HepG2 (cell line): ENCODE measurements around the gene GPS2. TPM values are rescaled to one million over a fixed set of nuclear protein-coding genes. Genes with fewer than 3 reads are reported as not detected.

Experiments used
- CBX2 ChIP-seq, 2 experiments: fragments of 200-600 bp in 1 of 2; sonication (generic); formaldehyde crosslinking in 1 of 2; IDR thresholded peaks; 2 replicates each; pipeline versions ENCODE4 v1.7.0 to v1.8.1; 2018 to 2022; ENCODE audit warnings: low read depth in 2 of 2, low read length in 1 of 2, mild to moderate bottlenecking in 1 of 2, missing genetic modification reagents in 1 of 2
- FLYWCH1 ChIP-seq: sonication (generic); formaldehyde crosslinking; IDR thresholded peaks from 2 replicates; pipeline ENCODE4 v1.8.1; 2023; ENCODE audit warnings: mild to moderate bottlenecking, missing genetic modification reagents
- GFI1 ChIP-seq: sonication (generic); formaldehyde crosslinking; IDR thresholded peaks from 2 replicates; pipeline ENCODE4 v1.5.0; 2020; ENCODE audit warnings: missing genetic modification reagents, mild to moderate bottlenecking, borderline replicate concordance
- HNRNPL ChIP-seq: fragments of 200-400 bp; formaldehyde crosslinking; IDR thresholded peaks from 2 replicates; pipeline ENCODE4 v1.6.1; 2017; ENCODE audit warnings: mild to moderate bottlenecking, low read depth, low read length
- KLF9 ChIP-seq: IDR thresholded peaks from 2 replicates; pipeline ENCODE4 v1.6.1; 2016; ENCODE audit warnings: low read depth
- MATR3 ChIP-seq: sonication (generic); formaldehyde crosslinking; IDR thresholded peaks from 2 replicates; pipeline ENCODE4 v1.4.0; 2020; ENCODE audit warnings: missing genetic modification reagents
- MBNL3 ChIP-seq: fragments of 250-450 bp; sonication (Bioruptor Pico); conservative IDR thresholded peaks from 2 replicates; pipeline ENCODE4 v1.8.0; 2022; ENCODE audit warnings: mild to moderate bottlenecking, inconsistent platforms
- MXD1 ChIP-seq: sonication (generic); formaldehyde crosslinking; IDR thresholded peaks from 2 replicates; pipeline ENCODE4 v1.4.0; 2020; ENCODE audit warnings: mild to moderate bottlenecking, missing genetic modification reagents
- RBM39 ChIP-seq: fragments of 200-400 bp; formaldehyde crosslinking; IDR thresholded peaks from one replicate; pipeline ENCODE4 v1.6.1; 2018; ENCODE audit warnings: antibody characterized with exemption, mild to moderate bottlenecking, low read depth, low read length; ENCODE audit not compliant: poor library complexity, severe bottlenecking
- SMARCC2 ChIP-seq: fragments of 450-650 bp; IDR thresholded peaks from 2 replicates; pipeline ENCODE4 v1.6.1; 2017; ENCODE audit warnings: antibody characterized with exemption, mild to moderate bottlenecking
- SOX5 ChIP-seq: IDR thresholded peaks from 2 replicates; pipeline ENCODE4 v1.6.1; 2016; ENCODE audit warnings: borderline replicate concordance
- ZGPAT ChIP-seq: IDR thresholded peaks from 2 replicates; pipeline ENCODE4 v1.6.1; 2016; ENCODE audit warnings: mild to moderate bottlenecking
- ZMYM2 ChIP-seq: sonication (generic); formaldehyde crosslinking; IDR thresholded peaks from 2 replicates; pipeline ENCODE4 v1.8.0; 2022; ENCODE audit warnings: mild to moderate bottlenecking, missing genetic modification reagents
- ZNF160 ChIP-seq: sonication (generic); formaldehyde crosslinking; IDR thresholded peaks from 2 replicates; pipeline ENCODE4 v1.8.0; 2022; ENCODE audit warnings: mild to moderate bottlenecking, inconsistent platforms, missing genetic modification reagents
- ZNF251 ChIP-seq: sonication (generic); formaldehyde crosslinking; IDR thresholded peaks from 2 replicates; pipeline ENCODE4 v1.9.0; 2021; ENCODE audit warnings: mild to moderate bottlenecking, missing genetic modification reagents
- ZNF512 ChIP-seq: sonication (generic); formaldehyde crosslinking; IDR thresholded peaks from 2 replicates; pipeline ENCODE4 v1.4.0; 2020; ENCODE audit warnings: mild to moderate bottlenecking, missing genetic modification reagents
- ZNF546 ChIP-seq: sonication (generic); formaldehyde crosslinking; conservative IDR thresholded peaks from 2 replicates; pipeline ENCODE4 v1.8.1; 2023; ENCODE audit warnings: mild to moderate bottlenecking, missing genetic modification reagents
- ZNF607 ChIP-seq: sonication (generic); formaldehyde crosslinking; IDR thresholded peaks from 2 replicates; pipeline ENCODE4 v1.5.1; 2020; ENCODE audit warnings: missing genetic modification reagents, mild to moderate bottlenecking, borderline replicate concordance
- ZNF878 ChIP-seq: sonication (generic); formaldehyde crosslinking; IDR thresholded peaks from 2 replicates; pipeline ENCODE4 v1.8.1; 2023; ENCODE audit warnings: mild to moderate bottlenecking, missing genetic modification reagents, moderate library complexity
- polyA plus RNA-seq, 8 experiments: library from polyadenylated mRNA; depleted of rRNA in 3 of 8; stranded (reverse) in 7 of 8; unstranded in 1 of 8; fragments of >200 nt; fragmentation: Illumina TruSeq in 4 of 8; extraction: Trizol in 4 of 8; gene quantifications; 2 replicates each; pipeline versions ENCODE4 v1.2.1 to v1.2.3, GENCODE V29; 2011 to 2016; ENCODE audit warnings: low read depth in 4 of 8, missing spikeins in 1 of 8, mixed read lengths in 1 of 8; ENCODE audit not compliant: insufficient read depth in 1 of 8
- total RNA-seq, 5 experiments: library from RNA; depleted of rRNA; stranded (reverse); fragments of >200 nt; fragmentation: Illumina TruSeq; extraction: Trizol; gene quantifications; 2 replicates each; pipeline ENCODE4 v1.2.3, GENCODE V29; 2016; ENCODE audit warnings: low read depth in 1 of 5
- TF ChIP-seq, protein P1 (sequence below): sonication (generic); formaldehyde crosslinking; IDR thresholded peaks from 2 replicates; pipeline ENCODE4 v1.4.0; 2020; ENCODE audit warnings: missing genetic modification reagents, mild to moderate bottlenecking, borderline replicate concordance
- TF ChIP-seq, protein P2 (sequence below): sonication (generic); formaldehyde crosslinking; IDR thresholded peaks from 2 replicates; pipeline ENCODE4 v1.5.0; 2020; ENCODE audit warnings: mild to moderate bottlenecking, missing genetic modification reagents, moderate library complexity

The GPS2 gene
- total and polyA plus RNA-seq, 2 of the 13 experiments (the other 11 are each of a cell fraction or from before 2014, with no cell fraction given) = 58.0 to 59.4 TPM

DNA sequence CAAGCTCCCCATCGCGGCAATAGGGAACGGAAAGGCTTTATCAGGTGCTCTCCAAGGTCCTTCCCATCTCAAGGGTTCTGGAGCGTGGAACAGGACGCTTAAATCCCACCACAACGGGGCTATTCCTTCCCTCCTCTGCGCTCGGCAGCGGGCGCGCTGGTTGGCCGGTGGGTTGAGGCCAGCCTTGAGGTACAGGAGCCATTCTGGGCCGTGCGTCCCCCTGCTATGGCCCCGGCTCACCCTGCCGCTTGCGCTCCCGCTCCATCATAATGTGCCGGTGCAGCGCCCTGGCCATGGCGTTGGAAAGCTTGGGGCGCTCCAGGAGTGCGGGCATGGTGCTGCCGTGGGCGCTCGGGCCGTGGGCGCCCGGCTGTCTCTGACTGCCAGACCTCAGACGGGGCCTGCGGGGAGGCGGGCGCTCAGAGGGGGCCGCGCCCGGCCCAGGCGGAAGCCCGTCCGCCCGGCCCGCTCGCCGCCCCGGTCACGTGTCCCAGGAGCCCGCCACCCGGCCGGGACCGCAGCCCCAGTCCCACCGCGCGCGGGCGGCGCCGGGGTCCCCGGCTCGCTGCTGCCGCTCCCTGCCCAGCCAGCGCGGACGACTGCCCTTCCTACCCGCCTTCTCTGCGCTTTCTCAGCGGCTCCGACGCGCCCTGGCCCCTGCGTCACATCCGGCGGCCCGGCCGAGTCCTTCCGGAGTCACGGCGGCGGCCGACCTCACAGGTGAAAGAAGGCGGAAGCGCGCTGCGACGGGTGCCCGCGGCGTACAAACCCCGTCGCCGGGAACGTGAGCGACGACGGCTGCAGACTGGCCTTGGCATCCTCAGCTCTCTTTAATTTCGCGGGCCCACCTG is at the start of gene GPS2 (continued):
- TF ChIP-seq, protein P1, sequence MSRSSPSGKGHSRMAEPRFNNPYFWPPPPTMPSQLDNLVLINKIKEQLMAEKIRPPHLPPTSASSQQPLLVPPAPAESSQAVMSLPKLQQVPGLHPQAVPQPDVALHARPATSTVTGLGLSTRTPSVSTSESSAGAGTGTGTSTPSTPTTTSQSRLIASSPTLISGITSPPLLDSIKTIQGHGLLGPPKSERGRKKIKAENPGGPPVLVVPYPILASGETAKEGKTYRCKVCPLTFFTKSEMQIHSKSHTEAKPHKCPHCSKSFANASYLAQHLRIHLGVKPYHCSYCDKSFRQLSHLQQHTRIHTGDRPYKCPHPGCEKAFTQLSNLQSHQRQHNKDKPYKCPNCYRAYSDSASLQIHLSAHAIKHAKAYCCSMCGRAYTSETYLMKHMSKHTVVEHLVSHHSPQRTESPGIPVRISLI (CRISPR knock-in tag) = peak; percentile 29; the same call in 1 of the 2 replicates
- TF ChIP-seq, protein P2, sequence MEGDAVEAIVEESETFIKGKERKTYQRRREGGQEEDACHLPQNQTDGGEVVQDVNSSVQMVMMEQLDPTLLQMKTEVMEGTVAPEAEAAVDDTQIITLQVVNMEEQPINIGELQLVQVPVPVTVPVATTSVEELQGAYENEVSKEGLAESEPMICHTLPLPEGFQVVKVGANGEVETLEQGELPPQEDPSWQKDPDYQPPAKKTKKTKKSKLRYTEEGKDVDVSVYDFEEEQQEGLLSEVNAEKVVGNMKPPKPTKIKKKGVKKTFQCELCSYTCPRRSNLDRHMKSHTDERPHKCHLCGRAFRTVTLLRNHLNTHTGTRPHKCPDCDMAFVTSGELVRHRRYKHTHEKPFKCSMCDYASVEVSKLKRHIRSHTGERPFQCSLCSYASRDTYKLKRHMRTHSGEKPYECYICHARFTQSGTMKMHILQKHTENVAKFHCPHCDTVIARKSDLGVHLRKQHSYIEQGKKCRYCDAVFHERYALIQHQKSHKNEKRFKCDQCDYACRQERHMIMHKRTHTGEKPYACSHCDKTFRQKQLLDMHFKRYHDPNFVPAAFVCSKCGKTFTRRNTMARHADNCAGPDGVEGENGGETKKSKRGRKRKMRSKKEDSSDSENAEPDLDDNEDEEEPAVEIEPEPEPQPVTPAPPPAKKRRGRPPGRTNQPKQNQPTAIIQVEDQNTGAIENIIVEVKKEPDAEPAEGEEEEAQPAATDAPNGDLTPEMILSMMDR (CRISPR knock-in tag) = peak; percentile 26
- TF ChIP-seq FLYWCH1 (no peak), MATR3 (CRISPR knock-in tag) (no peak), CBX2 (IDR thresholded peaks at IDR 0.05; ENCODE audit: low read depth, low read length) (no peak), CBX2 (CRISPR knock-in tag; IDR thresholded peaks at IDR 0.05; ENCODE audit: low read depth) (no peak), GFI1 (CRISPR knock-in tag) (no peak), ZNF160 (CRISPR knock-in tag) (no peak), KLF9 (CRISPR knock-in tag) (no peak), RBM39 (no peak), SOX5 (CRISPR knock-in tag) (peak; percentile 39; the same call in 1 of the 2 replicates), MBNL3 (CRISPR knock-in tag) (no peak), SMARCC2 (no peak), ZNF512 (no peak), HNRNPL (no peak), ZNF878 (CRISPR knock-in tag) (no peak), ZNF251 (CRISPR knock-in tag) (no peak), ZGPAT (CRISPR knock-in tag) (peak; percentile 85), ZNF546 (CRISPR knock-in tag) (peak; percentile 62; the same call in 1 of the 2 replicates), ZNF607 (CRISPR knock-in tag) (peak; percentile 62; the same call in 1 of the 2 replicates), MXD1 (CRISPR knock-in tag) (0 out of 2 replicates have a peak, but pooled peaks have one; percentile 28), ZMYM2 (CRISPR knock-in tag) (no peak)
